ENCODE results near the gene MALT1.

The MALT1 gene

DNA sequence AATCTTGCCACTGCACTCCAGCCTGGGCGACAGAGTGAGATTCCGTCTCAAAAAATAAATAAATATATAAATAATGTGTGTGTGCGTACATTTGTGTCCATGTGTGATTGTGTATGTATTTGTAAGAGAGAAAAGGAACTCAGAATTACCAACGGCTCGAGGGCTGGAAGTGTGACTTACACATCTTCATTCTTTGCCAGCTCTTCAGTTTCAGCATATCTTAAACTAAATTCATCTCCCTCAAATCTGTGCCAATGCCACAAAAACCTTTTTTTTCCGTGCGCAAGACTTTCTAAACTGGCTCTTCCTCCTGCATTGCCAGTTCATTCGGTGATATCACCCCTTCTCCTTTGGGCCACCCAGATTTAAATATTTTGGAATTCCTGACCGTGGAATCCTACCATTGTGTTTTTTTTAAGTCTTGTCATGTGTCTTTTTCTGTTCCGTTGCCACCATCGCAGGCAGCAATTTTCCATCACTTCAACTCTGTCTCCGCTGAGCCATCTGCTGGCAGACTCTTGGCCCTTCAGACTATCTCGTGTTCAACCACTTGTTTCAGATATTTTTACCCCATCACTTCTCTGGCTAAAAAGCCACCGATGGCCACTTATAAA lies 116.4 kb downstream of the MALT1 start:
- TF ChIP-seq, protein P1, sequence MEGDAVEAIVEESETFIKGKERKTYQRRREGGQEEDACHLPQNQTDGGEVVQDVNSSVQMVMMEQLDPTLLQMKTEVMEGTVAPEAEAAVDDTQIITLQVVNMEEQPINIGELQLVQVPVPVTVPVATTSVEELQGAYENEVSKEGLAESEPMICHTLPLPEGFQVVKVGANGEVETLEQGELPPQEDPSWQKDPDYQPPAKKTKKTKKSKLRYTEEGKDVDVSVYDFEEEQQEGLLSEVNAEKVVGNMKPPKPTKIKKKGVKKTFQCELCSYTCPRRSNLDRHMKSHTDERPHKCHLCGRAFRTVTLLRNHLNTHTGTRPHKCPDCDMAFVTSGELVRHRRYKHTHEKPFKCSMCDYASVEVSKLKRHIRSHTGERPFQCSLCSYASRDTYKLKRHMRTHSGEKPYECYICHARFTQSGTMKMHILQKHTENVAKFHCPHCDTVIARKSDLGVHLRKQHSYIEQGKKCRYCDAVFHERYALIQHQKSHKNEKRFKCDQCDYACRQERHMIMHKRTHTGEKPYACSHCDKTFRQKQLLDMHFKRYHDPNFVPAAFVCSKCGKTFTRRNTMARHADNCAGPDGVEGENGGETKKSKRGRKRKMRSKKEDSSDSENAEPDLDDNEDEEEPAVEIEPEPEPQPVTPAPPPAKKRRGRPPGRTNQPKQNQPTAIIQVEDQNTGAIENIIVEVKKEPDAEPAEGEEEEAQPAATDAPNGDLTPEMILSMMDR (conservative IDR thresholded peaks at IDR 0.05), result no peak
- peak overlapping the region; percentile 91 for H3K27ac ChIP-seq

DNA sequence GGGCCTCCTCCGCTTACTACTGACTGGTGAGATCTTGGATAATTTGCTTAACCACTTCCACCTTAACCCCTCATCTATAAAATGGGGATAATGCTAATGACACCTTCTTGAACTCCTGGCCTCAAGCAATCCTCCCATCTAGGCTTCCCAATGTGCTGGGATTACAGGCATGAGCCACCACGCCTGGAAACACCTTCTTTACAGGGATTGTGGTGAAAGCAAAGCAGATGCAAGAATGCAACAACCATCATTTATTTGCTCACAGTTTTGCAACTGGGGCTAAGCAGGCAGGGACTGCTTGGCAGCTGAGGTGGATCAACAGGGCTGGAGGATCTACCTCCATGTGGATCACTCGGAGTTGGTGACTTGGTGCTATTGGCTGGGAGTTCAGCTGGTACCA lies 117.2 kb downstream of the MALT1 start:
- TF ChIP-seq, protein P1 (conservative IDR thresholded peaks at IDR 0.05), result no peak
- peak overlapping the region; percentile 91 for H3K27ac ChIP-seq

DNA sequence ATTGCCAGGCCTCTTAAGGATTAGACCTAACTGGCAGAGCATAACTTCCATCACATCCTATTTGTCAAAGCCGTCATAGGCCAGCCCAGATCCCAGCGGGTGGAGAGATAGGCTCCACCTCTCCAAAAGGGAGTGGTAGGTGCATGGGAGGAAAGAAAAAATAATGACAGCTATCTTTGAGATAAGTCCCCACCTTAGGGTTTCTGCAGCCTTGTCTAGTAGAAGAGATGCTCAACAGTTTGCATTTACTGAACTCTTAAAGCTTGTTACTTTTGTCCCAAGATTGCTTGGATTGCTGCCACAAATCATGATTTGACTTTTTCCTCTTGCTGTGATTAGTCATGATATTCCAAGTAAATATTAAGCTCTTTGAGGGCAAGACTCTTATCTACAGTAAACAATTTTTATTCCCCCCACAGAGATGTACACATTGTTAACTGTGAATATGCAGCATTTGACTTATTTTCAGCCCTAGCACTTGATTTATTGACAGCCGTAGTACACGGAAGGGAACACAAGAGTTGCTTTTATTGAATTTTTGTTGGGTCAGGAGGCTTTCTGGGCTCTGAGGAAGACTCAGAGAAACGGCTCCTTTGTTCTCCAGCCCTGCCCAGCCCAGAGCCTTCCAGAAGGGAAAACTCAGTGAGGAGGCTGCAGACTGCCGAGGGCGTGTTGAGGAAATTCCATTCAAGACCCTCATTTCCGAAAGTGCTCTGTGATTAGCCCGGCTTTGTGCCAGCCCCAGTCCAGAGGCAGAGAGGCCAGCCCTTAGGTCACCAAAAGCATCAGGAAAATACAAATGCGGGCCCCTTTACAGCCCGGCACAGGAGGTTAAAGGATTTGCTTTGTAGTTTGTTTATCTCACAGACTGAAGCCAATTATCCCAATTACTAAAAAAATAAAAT lies 118.0 kb downstream of the MALT1 start:
- H3K27ac ChIP-seq, result peak overlapping the region; percentile 91
- TF ChIP-seq, protein P1 (conservative IDR thresholded peaks at IDR 0.05), result no peak

DNA sequence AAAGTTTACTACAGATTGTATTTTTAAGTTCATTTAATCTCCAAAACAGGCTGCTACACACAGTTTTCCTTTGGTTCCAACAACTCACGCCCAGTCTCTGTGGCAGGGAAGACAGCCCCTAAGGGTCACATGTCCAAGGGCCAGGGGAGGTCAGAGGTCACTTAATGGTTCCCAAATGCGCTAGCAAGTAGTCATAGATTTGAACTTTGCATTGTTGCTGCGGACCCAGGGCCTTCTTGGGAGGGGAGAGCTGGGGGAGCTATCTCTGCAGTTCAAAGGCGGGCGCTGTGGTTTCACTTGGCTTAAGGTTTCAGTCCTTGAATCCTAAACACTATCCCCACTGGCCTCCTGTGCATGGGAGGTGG lies 118.6 kb downstream of the MALT1 start:
- H3K27ac ChIP-seq, result peak overlapping the region; percentile 91

DNA sequence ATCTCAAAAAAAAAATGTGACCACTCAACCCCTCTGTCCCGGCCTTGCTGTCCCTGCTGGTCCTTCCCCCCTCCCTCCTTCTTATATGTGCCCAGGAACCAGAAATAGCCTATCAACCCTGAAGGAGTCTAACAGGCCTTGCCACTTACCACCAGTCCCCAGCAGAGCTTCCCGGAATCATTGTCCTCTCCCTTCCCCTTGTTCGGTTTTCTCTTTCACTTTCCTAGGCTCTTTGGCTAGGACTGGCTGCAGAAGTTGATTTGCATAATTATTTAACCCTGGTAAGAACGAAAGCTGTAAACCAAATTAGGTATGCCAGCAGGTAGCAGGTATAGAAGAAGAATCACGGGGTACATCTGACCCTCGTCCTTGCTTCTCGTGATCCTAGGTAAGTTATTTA lies 120.8 kb downstream of the MALT1 start:
- peak overlapping the region; percentile 91; the same call in 1 of the 2 replicates for H3K27ac ChIP-seq
- TF ChIP-seq, protein P1 (conservative IDR thresholded peaks at IDR 0.05), result no peak

More for the DNA sequence above, 118.6 kb downstream of the MALT1 start:
- TF ChIP-seq, protein P1 (conservative IDR thresholded peaks at IDR 0.05), result no peak

DNA sequence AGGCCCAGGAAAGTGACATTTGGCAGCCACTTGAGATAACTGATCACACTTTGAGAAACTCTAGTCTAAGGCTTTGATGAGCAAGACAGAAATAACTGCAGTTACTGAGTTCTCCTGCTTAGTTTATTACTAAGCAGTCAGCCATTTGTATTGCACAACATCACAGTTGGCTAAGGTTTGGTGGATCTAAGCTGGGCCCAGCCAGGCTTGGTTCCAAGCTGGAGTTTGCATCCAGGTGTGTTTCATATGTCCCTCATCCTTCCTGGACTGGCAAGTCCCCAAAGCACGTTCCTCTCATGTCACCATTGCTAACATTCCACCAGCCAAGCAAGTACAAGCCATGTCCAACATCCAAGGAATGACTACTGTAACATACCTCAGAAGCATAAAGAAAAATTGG lies 122.1 kb downstream of the MALT1 start:
- TF ChIP-seq, protein P1 (conservative IDR thresholded peaks at IDR 0.05), result no peak
- peak overlapping the region; percentile 91 for H3K27ac ChIP-seq

DNA sequence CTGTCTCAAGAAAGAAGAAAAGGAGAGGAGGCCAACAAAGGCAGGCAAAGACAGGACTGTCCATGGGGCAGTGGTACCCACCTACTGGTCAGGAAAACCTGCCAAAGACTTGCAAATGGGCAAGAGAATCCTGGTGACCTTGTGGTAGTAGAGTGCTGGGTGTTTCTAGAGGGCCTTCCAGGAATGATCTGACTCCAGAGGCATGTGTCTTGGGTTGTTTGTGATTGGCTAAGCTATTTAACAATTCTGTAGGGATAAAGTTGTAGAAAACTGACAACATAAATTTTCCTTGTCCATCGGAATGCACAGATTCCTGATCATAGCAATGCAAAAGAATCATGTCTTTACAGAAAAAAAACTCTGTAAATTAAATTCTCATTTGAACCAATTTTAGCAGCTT lies 125.0 kb downstream of the MALT1 start:
- TF ChIP-seq, protein P1 (conservative IDR thresholded peaks at IDR 0.05), result no peak
- H3K27ac ChIP-seq, result no peak overlapping the region

All from VCaP (cell line).